Measurements from ENCODE around the gene IL18R1.

- no peak for TF ChIP-seq MAX (IDR thresholded peaks at IDR 0.05; ENCODE audit: low read depth, low read length)
- no peak for TF ChIP-seq CTCF (IDR thresholded peaks at IDR 0.05; ENCODE audit: low read depth, low read length)
- no peak for TF ChIP-seq POLR2A (IDR thresholded peaks at IDR 0.05; ENCODE audit: extremely low read depth, insufficient read length)
These were observed 37.3 kb downstream of the IL18R1 start for GRCh38 chr2:102392942-102393341.
